Measurements from ENCODE around the gene RUNDC1.

RUNDC1 gene

DNA sequence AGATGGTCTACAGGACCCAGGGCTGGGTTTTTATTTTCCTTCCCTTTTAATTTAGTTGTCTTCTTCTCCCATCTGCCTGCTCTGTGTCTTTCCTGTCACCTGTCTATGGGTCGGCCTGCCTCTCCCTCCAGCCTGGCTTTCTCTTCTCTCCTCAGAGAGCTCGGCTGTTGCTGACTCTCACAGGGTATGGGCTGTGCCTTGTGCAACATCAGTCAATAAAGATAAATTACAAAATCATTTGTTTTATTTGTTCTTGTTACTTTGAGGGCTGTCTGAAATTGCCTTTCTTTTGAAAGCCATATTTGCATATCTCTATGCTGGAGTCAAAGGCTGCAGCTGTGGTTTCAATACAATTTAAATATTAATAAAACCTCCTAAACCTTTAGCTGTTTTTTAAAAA lies 60.3 kb downstream of the RUNDC1 start:
- Histone ChIP-seq H3K36me3 (ENCODE audit: control insufficient read depth in 2 of 2, insufficient read depth in 1 of 2, low read length in 2 of 2) (peaks cover 9 to 39% of the 10 kb centered on the region in 2 experiments), H3K9me3 (ENCODE audit: control insufficient read depth, insufficient read depth, low read depth, low read length) (no peaks in the 10 kb centered on the region), H3K4me1 (ENCODE audit: control insufficient read depth, insufficient read depth, low read length) (no peaks in the 10 kb centered on the region), H3K4me3 (ENCODE audit: low read depth, low read length) (no peak overlapping the region), H3K27ac (ENCODE audit: extremely low read depth, low read depth, low read length) (no peak overlapping the region)
- ChIA-PET CTCF (interaction anchor here (0.7 kb wide), 1 partner anchor 581 kb away, joined by 3 read pairs; no protein-coding TSS in a partner anchor), POLR2A (no interaction called here)
- no peak for TF ChIP-seq ZNF501 (tag by site-specific recombination; IDR thresholded peaks at IDR 0.05)
- no peak for TF ChIP-seq GLIS2 (tag by site-specific recombination; IDR thresholded peaks at IDR 0.05)
- TF ChIP-seq, protein P1, sequence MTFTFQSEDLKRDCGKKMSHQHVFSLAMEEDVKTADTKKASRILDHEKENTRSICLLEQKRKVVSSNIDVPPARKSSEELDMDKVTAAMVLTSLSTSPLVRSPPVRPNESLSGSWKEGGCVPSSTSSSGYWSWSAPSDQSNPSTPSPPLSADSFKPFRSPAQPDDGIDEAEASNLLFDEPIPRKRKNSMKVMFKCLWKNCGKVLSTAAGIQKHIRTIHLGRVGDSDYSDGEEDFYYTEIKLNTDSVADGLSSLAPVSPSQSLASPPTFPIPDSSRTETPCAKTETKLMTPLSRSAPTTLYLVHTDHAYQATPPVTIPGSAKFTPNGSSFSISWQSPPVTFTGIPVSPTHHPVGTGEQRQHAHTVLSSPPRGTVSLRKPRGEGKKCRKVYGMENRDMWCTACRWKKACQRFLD (tag by site-specific recombination; IDR thresholded peaks at IDR 0.05) = no peak
- no peak for TF ChIP-seq REPIN1 (tag by site-specific recombination; IDR thresholded peaks at IDR 0.05; ENCODE audit: low read depth)
- no peak for TF ChIP-seq OVOL3 (tag by site-specific recombination; IDR thresholded peaks at IDR 0.05)
- TF ChIP-seq ZNF561 (tag by site-specific recombination; IDR thresholded peaks at IDR 0.05; ENCODE audit: borderline replicate concordance) = no peak
- TF ChIP-seq, protein P2, sequence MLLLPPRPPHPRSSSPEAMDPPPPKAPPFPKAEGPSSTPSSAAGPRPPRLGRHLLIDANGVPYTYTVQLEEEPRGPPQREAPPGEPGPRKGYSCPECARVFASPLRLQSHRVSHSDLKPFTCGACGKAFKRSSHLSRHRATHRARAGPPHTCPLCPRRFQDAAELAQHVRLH (tag by site-specific recombination; IDR thresholded peaks at IDR 0.05) = no peak
- TF ChIP-seq, protein P3, sequence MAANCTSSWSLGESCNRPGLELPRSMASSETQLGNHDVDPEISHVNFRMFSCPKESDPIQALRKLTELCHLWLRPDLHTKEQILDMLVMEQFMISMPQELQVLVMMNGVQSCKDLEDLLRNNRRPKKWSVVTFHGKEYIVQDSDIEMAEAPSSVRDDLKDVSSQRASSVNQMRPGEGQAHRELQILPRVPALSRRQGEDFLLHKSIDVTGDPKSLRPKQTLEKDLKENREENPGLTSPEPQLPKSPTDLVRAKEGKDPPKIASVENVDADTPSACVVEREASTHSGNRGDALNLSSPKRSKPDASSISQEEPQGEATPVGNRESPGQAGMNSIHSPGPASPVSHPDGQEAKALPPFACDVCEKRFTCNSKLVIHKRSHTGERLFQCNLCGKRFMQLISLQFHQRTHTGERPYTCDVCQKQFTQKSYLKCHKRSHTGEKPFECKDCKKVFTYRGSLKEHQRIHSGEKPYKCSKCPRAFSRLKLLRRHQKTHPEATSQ (tag by site-specific recombination; IDR thresholded peaks at IDR 0.05) = no peak
- TF ChIP-seq, protein P4, sequence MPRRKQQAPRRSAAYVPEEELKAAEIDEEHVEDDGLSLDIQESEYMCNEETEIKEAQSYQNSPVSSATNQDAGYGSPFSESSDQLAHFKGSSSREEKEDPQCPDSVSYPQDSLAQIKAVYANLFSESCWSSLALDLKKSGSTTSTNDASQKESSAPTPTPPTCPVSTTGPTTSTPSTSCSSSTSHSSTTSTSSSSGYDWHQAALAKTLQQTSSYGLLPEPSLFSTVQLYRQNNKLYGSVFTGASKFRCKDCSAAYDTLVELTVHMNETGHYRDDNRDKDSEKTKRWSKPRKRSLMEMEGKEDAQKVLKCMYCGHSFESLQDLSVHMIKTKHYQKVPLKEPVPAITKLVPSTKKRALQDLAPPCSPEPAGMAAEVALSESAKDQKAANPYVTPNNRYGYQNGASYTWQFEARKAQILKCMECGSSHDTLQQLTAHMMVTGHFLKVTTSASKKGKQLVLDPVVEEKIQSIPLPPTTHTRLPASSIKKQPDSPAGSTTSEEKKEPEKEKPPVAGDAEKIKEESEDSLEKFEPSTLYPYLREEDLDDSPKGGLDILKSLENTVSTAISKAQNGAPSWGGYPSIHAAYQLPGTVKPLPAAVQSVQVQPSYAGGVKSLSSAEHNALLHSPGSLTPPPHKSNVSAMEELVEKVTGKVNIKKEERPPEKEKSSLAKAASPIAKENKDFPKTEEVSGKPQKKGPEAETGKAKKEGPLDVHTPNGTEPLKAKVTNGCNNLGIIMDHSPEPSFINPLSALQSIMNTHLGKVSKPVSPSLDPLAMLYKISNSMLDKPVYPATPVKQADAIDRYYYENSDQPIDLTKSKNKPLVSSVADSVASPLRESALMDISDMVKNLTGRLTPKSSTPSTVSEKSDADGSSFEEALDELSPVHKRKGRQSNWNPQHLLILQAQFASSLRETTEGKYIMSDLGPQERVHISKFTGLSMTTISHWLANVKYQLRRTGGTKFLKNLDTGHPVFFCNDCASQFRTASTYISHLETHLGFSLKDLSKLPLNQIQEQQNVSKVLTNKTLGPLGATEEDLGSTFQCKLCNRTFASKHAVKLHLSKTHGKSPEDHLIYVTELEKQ (tag by site-specific recombination; IDR thresholded peaks at IDR 0.05; ENCODE audit: borderline replicate concordance) = no peak
- TF ChIP-seq ZNF664 (tag by site-specific recombination; IDR thresholded peaks at IDR 0.05) = no peak
- TF ChIP-seq ZNF174 (tag by site-specific recombination; IDR thresholded peaks at IDR 0.05) = no peak
- no peak for TF ChIP-seq BCL11B (tag by site-specific recombination; IDR thresholded peaks at IDR 0.05; ENCODE audit: low read depth)
- no peak for TF ChIP-seq ZBTB8A (tag by site-specific recombination; IDR thresholded peaks at IDR 0.05)
- no peak for TF ChIP-seq ZBTB7A (tag by site-specific recombination; IDR thresholded peaks at IDR 0.05; ENCODE audit: low read depth)

DNA sequence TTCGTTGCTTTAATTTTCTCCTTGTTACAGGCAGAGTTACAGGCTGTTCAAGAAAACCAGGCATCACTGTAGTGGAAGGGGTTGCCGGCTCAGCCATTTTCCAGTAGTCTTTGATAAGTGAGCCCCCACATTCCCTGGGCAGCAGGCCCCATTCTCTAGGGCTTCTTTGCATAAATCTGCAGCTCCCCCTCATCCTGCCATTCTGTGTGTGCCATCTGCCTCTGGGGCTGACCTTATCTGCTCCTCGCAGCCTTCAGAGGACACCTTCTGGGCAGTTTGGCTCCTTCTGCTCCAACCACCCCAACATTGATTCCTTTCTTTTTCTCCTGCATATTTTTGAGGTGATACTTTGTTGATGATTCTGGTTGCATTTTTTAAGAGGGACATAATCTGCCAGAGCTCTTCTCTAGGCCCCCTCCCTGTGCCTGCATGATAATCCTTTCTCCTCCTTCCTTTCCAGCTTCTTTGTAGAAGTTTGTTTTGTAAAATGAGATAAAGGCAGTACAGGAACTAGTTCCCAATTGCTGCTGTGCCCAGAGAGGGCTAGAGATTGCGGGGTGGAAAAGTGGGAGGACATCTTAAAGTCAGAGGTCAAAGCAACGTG lies 61.8 kb downstream of the RUNDC1 start:
- ChIA-PET POLR2A (interaction anchor here (0.7 to 1.2 kb wide), 2 partner anchors 44 to 53 kb away, joined by 3 to 4 read pairs; partner anchors contain the start of gene RPL27), CTCF (interaction anchor here (0.6 to 1.1 kb wide), 4 partner anchors 8 to 1124 kb away, joined by 3 read pairs; no protein-coding TSS in a partner anchor)
- H3K4me1 ChIP-seq (ENCODE audit: control insufficient read depth, insufficient read depth, low read length) = no peaks in the 10 kb centered on the region
- H3K4me3 ChIP-seq (ENCODE audit: low read depth, low read length) = no peak overlapping the region
- peaks cover 18 to 46% of the 10 kb centered on the region in 2 experiments for H3K36me3 ChIP-seq (ENCODE audit: control insufficient read depth in 2 of 2, insufficient read depth in 1 of 2, low read length in 2 of 2)
- no peak overlapping the region for H3K27ac ChIP-seq (ENCODE audit: extremely low read depth, low read depth, low read length)
- no peaks in the 10 kb centered on the region for H3K9me3 ChIP-seq (ENCODE audit: control insufficient read depth, insufficient read depth, low read depth, low read length)
- TF ChIP-seq ZNF169 (tag by site-specific recombination; IDR thresholded peaks at IDR 0.05) = no peak
- TF ChIP-seq ZNF623 (tag by site-specific recombination; IDR thresholded peaks at IDR 0.05) = no peak
- TF ChIP-seq, protein P5, sequence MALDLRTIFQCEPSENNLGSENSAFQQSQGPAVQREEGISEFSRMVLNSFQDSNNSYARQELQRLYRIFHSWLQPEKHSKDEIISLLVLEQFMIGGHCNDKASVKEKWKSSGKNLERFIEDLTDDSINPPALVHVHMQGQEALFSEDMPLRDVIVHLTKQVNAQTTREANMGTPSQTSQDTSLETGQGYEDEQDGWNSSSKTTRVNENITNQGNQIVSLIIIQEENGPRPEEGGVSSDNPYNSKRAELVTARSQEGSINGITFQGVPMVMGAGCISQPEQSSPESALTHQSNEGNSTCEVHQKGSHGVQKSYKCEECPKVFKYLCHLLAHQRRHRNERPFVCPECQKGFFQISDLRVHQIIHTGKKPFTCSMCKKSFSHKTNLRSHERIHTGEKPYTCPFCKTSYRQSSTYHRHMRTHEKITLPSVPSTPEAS (tag by site-specific recombination; IDR thresholded peaks at IDR 0.05) = no peak
- no peak for TF ChIP-seq HOXC10 (CRISPR knock-in tag; IDR thresholded peaks at IDR 0.05)
- no peak for TF ChIP-seq ZNF670 (tag by site-specific recombination; IDR thresholded peaks at IDR 0.05; ENCODE audit: low read depth)
- no peak for TF ChIP-seq ZNF19 (tag by site-specific recombination; IDR thresholded peaks at IDR 0.05; ENCODE audit: low read depth)
- no peak for TF ChIP-seq KLF16 (tag by site-specific recombination; IDR thresholded peaks at IDR 0.05)
- TF ChIP-seq, protein P6, sequence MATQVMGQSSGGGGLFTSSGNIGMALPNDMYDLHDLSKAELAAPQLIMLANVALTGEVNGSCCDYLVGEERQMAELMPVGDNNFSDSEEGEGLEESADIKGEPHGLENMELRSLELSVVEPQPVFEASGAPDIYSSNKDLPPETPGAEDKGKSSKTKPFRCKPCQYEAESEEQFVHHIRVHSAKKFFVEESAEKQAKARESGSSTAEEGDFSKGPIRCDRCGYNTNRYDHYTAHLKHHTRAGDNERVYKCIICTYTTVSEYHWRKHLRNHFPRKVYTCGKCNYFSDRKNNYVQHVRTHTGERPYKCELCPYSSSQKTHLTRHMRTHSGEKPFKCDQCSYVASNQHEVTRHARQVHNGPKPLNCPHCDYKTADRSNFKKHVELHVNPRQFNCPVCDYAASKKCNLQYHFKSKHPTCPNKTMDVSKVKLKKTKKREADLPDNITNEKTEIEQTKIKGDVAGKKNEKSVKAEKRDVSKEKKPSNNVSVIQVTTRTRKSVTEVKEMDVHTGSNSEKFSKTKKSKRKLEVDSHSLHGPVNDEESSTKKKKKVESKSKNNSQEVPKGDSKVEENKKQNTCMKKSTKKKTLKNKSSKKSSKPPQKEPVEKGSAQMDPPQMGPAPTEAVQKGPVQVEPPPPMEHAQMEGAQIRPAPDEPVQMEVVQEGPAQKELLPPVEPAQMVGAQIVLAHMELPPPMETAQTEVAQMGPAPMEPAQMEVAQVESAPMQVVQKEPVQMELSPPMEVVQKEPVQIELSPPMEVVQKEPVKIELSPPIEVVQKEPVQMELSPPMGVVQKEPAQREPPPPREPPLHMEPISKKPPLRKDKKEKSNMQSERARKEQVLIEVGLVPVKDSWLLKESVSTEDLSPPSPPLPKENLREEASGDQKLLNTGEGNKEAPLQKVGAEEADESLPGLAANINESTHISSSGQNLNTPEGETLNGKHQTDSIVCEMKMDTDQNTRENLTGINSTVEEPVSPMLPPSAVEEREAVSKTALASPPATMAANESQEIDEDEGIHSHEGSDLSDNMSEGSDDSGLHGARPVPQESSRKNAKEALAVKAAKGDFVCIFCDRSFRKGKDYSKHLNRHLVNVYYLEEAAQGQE (tag by site-specific recombination; IDR thresholded peaks at IDR 0.05) = no peak

All from HEK293 (cell line).